Measurements from ENCODE around the gene GOLGA6L1. TPM values are rescaled to one million over a fixed set of nuclear protein-coding genes. Genes with fewer than 3 reads are reported as not detected.
"Not testable (repeated sequence)": the region's sequence is repeated elsewhere in the genome, so short reads cannot be mapped to it uniquely, and the experiment has no call there.

The GOLGA6L1 gene
- not detected in 2 replicates for total RNA-seq

DNA sequence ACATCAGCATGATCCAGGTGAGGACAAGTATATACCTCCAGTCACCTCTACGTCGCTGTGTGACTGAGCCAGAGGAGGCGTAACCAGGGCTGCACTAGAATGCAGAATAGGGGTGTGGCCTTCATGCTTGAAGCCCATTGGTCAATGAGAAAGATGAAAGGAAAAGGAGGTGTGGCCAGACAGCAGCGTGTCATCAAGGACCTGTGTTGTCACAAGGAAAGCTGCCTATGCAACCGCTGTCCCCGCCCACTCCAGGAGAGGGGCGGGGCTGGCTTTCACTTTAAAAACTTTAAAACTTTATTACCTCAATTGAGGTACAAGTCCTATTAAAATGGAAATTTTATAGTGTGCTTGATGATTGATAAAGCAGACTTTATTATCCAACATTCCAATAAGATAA, at the start of gene GOLGA6L1:
Gene GOLGA6L1 (minus strand): TSS at position 101 of the 400 bp plus-strand sequence. CDS start 91 bp downstream, at position 10.
- H3K9me3 Mint-ChIP-seq; intact Hi-C loops (cut with micrococcal nuclease); H3K36me3 Mint-ChIP-seq (ENCODE audit: low read depth); H3K4me3 Mint-ChIP-seq (ENCODE audit: low read depth); DNase-seq (ENCODE audit: low spot score); H3K27ac Mint-ChIP-seq; H3K27me3 Mint-ChIP-seq (ENCODE audit: low read depth); H3K4me1 Mint-ChIP-seq (ENCODE audit: low read depth): not testable (repeated sequence)

GRCh38 chr15:23181201-23181600, 44.6 kb upstream of the GOLGA6L1 start:
- H3K27ac Mint-ChIP-seq; DNase-seq (ENCODE audit: low spot score); H3K9me3 Mint-ChIP-seq; H3K27me3 Mint-ChIP-seq (ENCODE audit: low read depth); intact Hi-C loops (cut with micrococcal nuclease); H3K4me1 Mint-ChIP-seq (ENCODE audit: low read depth); H3K4me3 Mint-ChIP-seq (ENCODE audit: low read depth); H3K36me3 Mint-ChIP-seq (ENCODE audit: low read depth): not testable (repeated sequence)

DNA sequence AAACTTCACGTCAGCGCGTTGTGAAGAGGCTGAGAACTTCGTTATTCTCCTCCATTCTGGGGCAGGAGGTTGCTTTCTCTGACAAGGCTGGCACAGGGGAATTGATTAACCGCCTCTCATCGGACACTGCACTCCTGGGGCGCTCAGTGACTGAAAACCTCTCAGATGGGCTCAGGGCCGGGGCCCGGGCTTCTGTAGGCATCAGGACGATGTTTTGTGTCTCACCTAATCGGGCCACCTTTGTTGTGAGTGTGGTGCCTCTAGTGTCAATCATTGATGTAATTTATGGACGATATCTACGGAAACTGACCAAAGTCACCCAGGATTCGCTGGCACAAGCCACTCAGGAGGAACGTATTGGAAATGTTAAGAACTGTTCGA, 43.9 kb upstream of the GOLGA6L1 start:
- H3K27me3 Mint-ChIP-seq (ENCODE audit: low read depth); H3K27ac Mint-ChIP-seq; H3K36me3 Mint-ChIP-seq (ENCODE audit: low read depth); H3K4me3 Mint-ChIP-seq (ENCODE audit: low read depth); H3K9me3 Mint-ChIP-seq; H3K4me1 Mint-ChIP-seq (ENCODE audit: low read depth); DNase-seq (ENCODE audit: low spot score); intact Hi-C loops (cut with micrococcal nuclease): not testable (repeated sequence)

DNA sequence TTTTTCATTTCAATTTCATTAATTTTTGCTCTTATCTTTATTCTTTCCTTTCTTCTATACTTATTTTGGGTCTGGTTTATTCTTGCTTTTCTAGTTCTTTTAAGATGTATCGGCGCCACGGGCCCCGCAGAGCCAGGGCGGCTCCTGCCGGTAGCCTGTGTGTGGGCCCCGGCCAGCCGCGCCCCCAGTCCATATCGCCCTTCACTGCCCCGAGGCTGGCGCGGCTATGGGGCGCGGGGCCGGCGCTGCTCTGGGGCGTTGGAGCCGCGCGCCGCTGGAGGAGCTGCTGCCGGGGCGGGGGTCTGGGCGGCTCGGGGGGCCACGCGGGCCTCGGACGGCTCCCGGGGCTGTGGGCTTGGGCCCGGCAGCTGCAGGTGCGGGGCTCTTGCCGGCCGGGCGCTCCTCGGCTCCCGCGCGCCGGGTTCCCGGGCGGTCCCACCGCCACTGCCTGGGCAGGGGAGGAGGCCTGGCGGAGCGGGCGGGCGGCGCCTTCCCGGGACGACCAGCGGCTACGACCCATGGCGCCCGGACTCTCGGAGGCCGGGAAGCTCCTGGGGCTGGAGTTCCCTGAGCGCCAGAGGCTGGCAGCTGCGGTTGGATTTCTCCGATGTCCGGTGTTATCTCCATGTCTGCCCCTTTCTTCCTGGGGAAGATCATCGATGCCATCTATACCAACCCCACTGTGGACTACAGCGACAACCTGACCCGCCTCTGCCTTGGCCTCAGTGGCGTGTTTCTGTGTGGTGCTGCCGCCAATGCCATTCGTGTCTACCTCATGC, 43.3 kb upstream of the GOLGA6L1 start:
- H3K9me3 Mint-ChIP-seq; intact Hi-C loops (cut with micrococcal nuclease); H3K36me3 Mint-ChIP-seq (ENCODE audit: low read depth); H3K27ac Mint-ChIP-seq; H3K27me3 Mint-ChIP-seq (ENCODE audit: low read depth); H3K4me1 Mint-ChIP-seq (ENCODE audit: low read depth); H3K4me3 Mint-ChIP-seq (ENCODE audit: low read depth); DNase-seq (ENCODE audit: low spot score): not testable (repeated sequence)

- H3K4me1 Mint-ChIP-seq (ENCODE audit: low read depth); DNase-seq (ENCODE audit: low spot score); H3K4me3 Mint-ChIP-seq (ENCODE audit: low read depth): not testable (repeated sequence)
Measured at GRCh38 chr15:23176683-23177082, 40.1 kb upstream of the GOLGA6L1 start.

GRCh38 chr15:23175606-23176005, 39.0 kb upstream of the GOLGA6L1 start:
- H3K9me3 Mint-ChIP-seq; H3K4me3 Mint-ChIP-seq (ENCODE audit: low read depth); H3K27me3 Mint-ChIP-seq (ENCODE audit: low read depth); H3K36me3 Mint-ChIP-seq (ENCODE audit: low read depth); H3K4me1 Mint-ChIP-seq (ENCODE audit: low read depth); DNase-seq (ENCODE audit: low spot score); intact Hi-C loops (cut with micrococcal nuclease); H3K27ac Mint-ChIP-seq: not testable (repeated sequence)

More at GRCh38 chr15:23176683-23177082, 40.1 kb upstream of the GOLGA6L1 start:
- intact Hi-C loops (cut with micrococcal nuclease); H3K36me3 Mint-ChIP-seq (ENCODE audit: low read depth); H3K9me3 Mint-ChIP-seq; H3K27me3 Mint-ChIP-seq (ENCODE audit: low read depth); H3K27ac Mint-ChIP-seq: not testable (repeated sequence)

- H3K36me3 Mint-ChIP-seq (ENCODE audit: low read depth); H3K4me3 Mint-ChIP-seq (ENCODE audit: low read depth); H3K27ac Mint-ChIP-seq: not testable (repeated sequence)
Measured at GRCh38 chr15:23174609-23175140, 38.1 kb upstream of the GOLGA6L1 start.

GRCh38 chr15:23132787-23133186, 3.8 kb downstream of the GOLGA6L1 start:
- H3K4me3 Mint-ChIP-seq (ENCODE audit: low read depth); intact Hi-C loops (cut with micrococcal nuclease); H3K36me3 Mint-ChIP-seq (ENCODE audit: low read depth); H3K4me1 Mint-ChIP-seq (ENCODE audit: low read depth); DNase-seq (ENCODE audit: low spot score); H3K27ac Mint-ChIP-seq; H3K27me3 Mint-ChIP-seq (ENCODE audit: low read depth); H3K9me3 Mint-ChIP-seq: not testable (repeated sequence)

More at GRCh38 chr15:23174609-23175140, 38.1 kb upstream of the GOLGA6L1 start:
- H3K27me3 Mint-ChIP-seq (ENCODE audit: low read depth); H3K4me1 Mint-ChIP-seq (ENCODE audit: low read depth); intact Hi-C loops (cut with micrococcal nuclease); H3K9me3 Mint-ChIP-seq; DNase-seq (ENCODE audit: low spot score): not testable (repeated sequence)

DNA sequence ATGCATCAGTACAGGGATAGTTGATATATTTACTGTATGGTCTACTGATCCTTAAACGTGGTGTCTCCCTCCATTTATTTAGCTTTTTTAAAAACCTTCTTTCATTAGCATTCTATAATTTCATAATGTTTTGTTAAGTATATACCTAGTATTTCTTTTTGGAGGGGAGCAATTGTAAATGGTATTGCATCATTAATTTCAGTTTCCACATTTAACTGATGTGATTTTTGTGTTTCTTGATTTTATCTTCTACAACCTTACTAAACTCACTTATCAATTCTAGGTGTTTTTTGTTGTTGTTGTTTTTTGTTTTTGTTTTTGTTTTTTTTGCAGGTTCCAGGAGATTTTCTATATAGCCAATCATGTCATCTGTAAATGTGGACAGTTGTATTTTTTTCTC, 18.4 kb downstream of the GOLGA6L1 start:
- Mint-ChIP-seq H3K9me3 (no peaks in the 10 kb centered on the region), H3K27ac (no peak overlapping the region), H3K4me3 (ENCODE audit: low read depth) (no peak overlapping the region), H3K4me1 (ENCODE audit: low read depth) (no peaks in the 10 kb centered on the region), H3K36me3 (ENCODE audit: low read depth) (no peaks in the 10 kb centered on the region), H3K27me3 (ENCODE audit: low read depth) (peaks cover 1% of the 10 kb centered on the region)
- intact Hi-C loops (cut with micrococcal nuclease): no loop called here
- no peak for DNase-seq (ENCODE audit: low spot score)

- no peaks in the 10 kb centered on the region for H3K9me3 Mint-ChIP-seq
- H3K27ac Mint-ChIP-seq: no peak overlapping the region
- H3K27me3 Mint-ChIP-seq (ENCODE audit: low read depth): no peaks in the 10 kb centered on the region
- no peak overlapping the region for H3K4me3 Mint-ChIP-seq (ENCODE audit: low read depth)
- no peak for DNase-seq (ENCODE audit: low spot score)
- intact Hi-C loops (cut with micrococcal nuclease): no loop called here
- H3K36me3 Mint-ChIP-seq (ENCODE audit: low read depth): no peaks in the 10 kb centered on the region
- no peaks in the 10 kb centered on the region for H3K4me1 Mint-ChIP-seq (ENCODE audit: low read depth)
Measured at GRCh38 chr15:23095796-23096195, 40.8 kb downstream of the GOLGA6L1 start.

DNA sequence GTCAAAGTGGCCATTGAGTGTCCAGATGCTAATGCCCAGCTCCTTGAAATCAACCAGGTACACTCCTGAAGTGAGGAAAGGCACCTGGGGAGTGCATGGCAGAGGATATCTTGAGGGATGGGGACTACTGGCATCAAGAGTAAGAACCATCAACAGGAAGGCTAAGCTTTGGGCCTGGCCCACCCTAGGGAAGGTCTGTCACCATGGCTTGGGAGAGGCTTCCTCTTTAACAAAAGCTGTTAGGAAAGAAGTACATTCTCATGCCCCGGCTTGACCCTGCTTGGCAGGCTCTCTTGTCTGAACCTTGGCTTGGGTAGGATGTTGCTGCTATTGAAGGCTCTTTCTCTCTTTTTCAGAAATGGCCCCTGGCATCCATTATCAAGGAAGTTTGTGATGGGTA, 53.5 kb downstream of the GOLGA6L1 start:
- H3K4me3 Mint-ChIP-seq (ENCODE audit: low read depth): no peak overlapping the region
- H3K27me3 Mint-ChIP-seq (ENCODE audit: low read depth): peaks cover 13% of the 10 kb centered on the region
- intact Hi-C loops (cut with micrococcal nuclease): no loop called here
- H3K4me1 Mint-ChIP-seq (ENCODE audit: low read depth): no peaks in the 10 kb centered on the region
- no peak for DNase-seq (ENCODE audit: low spot score)
- no peaks in the 10 kb centered on the region for H3K9me3 Mint-ChIP-seq
- H3K27ac Mint-ChIP-seq: no peak overlapping the region
- no peaks in the 10 kb centered on the region for H3K36me3 Mint-ChIP-seq (ENCODE audit: low read depth)

DNA sequence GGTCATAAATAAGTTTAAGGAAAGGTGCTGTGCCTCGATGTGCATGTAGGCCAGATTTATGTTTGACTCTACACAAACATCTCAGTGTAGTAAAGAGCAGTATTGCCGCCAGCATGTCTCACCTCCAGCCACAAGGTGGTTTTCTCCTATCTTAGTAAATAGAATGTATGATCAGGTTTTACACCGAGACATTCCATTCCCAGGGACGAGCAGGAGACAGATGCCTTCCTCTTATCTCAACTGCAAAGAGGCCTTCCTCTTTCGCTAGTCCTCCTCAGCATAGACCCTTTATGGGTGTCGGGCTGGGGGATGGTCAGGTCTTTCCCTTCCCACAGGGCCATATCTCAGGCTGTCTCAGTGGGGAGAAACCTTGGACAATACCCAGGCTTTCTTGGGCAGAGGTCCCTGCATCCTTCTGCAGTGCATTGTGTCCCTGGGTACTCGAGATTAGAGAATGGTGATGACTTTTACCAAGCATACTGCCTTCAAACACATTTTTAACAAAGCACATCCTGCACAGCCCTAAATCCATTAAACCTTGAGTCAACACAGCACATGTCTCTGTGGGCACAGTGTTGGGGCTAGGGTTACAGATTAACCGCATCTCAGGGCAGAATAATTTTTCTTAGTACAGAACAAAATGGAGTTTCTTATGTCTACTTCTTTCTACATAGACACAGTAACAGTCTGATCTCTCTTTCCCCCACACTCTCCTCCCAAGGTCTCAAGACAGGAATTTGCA, 54.5 kb downstream of the GOLGA6L1 start:
- not testable (repeated sequence) for H3K36me3 Mint-ChIP-seq (ENCODE audit: low read depth); H3K9me3 Mint-ChIP-seq
- peaks cover 13% of the 10 kb centered on the region for H3K27me3 Mint-ChIP-seq (ENCODE audit: low read depth)

DNA sequence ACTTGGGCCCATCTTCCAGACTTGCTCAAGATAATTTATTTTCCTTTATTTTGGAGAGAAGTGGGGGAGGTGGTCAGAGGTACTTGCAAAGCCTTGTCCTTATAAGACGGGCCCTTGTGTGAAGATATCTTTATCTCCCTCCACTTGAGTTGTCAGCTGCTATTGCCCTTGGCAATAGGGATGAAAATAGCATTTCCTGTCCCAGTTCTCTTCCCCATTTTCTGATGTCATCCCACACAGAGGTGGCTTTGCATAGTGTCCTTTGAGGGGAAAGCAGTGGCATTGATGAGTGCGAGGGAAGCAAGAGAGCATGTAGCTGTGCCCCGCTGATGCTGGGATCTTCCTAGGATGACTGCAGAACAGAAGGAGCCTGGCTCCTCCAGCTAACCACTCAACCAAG, 55.4 kb downstream of the GOLGA6L1 start:
- Mint-ChIP-seq H3K27ac (no peak overlapping the region), H3K4me1 (ENCODE audit: low read depth) (no peaks in the 10 kb centered on the region), H3K36me3 (ENCODE audit: low read depth) (no peaks in the 10 kb centered on the region), H3K9me3 (no peaks in the 10 kb centered on the region), H3K4me3 (ENCODE audit: low read depth) (no peak overlapping the region), H3K27me3 (ENCODE audit: low read depth) (peaks cover 9% of the 10 kb centered on the region)
- intact Hi-C loops (cut with micrococcal nuclease): no loop called here
- DNase-seq (ENCODE audit: low spot score): no peak

More for the DNA sequence above, 54.5 kb downstream of the GOLGA6L1 start:
- H3K4me1 Mint-ChIP-seq (ENCODE audit: low read depth); intact Hi-C loops (cut with micrococcal nuclease); H3K27ac Mint-ChIP-seq; DNase-seq (ENCODE audit: low spot score); H3K4me3 Mint-ChIP-seq (ENCODE audit: low read depth): not testable (repeated sequence)

All from activated T-helper 2 cell treated with anti-CD3 and anti-CD28 coated beads, Interferon-gamma antibody, Interleukin-2, Interleukin-4, amounts not matched to agents 10 μg/mL and 5 μg/mL and 100 μg/mL, durations not matched to agents 14 hours and 24 hours and 36 hours (primary cell).